Motor neuron (in vitro differentiated cells): Measurements from ENCODE around the gene PDE3A. TPM values are rescaled to one million over a fixed set of nuclear protein-coding genes. Genes with fewer than 3 reads are reported as not detected.
"Not testable (repeated sequence)": the region's sequence is repeated elsewhere in the genome, so short reads cannot be mapped to it uniquely, and the experiment has no call there.

Experiments
- ATAC-seq, 8 experiments: fragments of 200-7000 bp; cut with Tn5 transposase; replicated peaks in 6 of 8; 2 replicates each; pipeline ENCODE4 v1.8.0; 2021; ENCODE audit warnings: mild to moderate bottlenecking in 8 of 8, moderate library complexity in 8 of 8
- H3K27ac ChIP-seq, 2 donors: fragments of 250-450 bp; sonication (Bioruptor Pico); 2 replicates each; pipeline ENCODE4 v1.9.0; 2021; ENCODE audit warnings: antibody characterized with exemption in 2 of 2, mild to moderate bottlenecking in 2 of 2, moderate library complexity in 1 of 2
- H3K4me1 ChIP-seq, 2 donors: fragments of 250-450 bp; sonication (Bioruptor Pico); replicated peaks in 1 of 2; 2 replicates each; pipeline ENCODE4 v1.6.1; 2021; ENCODE audit warnings: antibody characterized with exemption in 2 of 2, mild to moderate bottlenecking in 2 of 2, moderate library complexity in 1 of 2
- H3K4me3 ChIP-seq, 5 donors: fragments of 250-450 bp; sonication (Bioruptor Pico); 2 replicates each; pipeline ENCODE4 v1.9.0; 2021; ENCODE audit warnings: antibody characterized with exemption in 5 of 5, mild to moderate bottlenecking in 5 of 5, moderate library complexity in 4 of 5
- WGBS, 10 experiments: fragments of 450-650 bp; shearing (Covaris generic); methylation state at CpG; one replicate each; pipeline ENCODE4 v1.0.0; 2022; 5-methylcytosine and 5-hydroxymethylcytosine counted together
- in situ Hi-C, 9 experiments: fragments of 400-800 bp; cut with MboI; loops; one replicate each; pipeline ENCODE4 v1.15.0; 2021; ENCODE audit warnings: low sequenced_read_pairs in 9 of 9, low pct_unique_long_range_greater_than_20kb in 2 of 9; ENCODE audit not compliant: unreplicated experiment in 9 of 9
- total RNA-seq, 8 experiments: library from RNA; unstranded; fragments of 300-600 nt; gene quantifications; 2 replicates each; pipeline versions ENCODE4 v1.2.3 to v1.2.4, GENCODE V29; 2022

Gene PDE3A
- total RNA-seq, 8 experiments from 2014 or later, result 0.41 to 18.7 (median 5.6) TPM

DNA sequence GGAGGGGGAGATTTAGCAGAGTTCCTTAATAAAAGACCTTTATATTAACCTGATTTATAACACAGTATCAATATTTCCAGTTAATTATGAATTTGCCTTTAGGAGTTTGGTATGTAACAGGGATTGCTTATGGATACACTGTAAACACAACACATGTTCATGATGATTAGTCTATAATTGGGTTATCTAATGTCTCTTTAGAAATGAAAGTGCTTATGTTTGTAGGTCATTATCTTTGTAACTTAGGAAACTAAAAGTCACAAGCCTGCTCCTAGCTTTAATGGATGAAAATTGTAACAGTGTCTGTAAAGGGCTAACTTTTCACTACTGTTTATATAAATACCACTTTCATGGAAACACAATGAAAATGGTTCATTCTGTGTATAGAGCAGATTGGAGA lies 9.4 kb downstream of the PDE3A start:
- H3K4me3 ChIP-seq, result no peak overlapping the region
- ATAC-seq, result no peak
- peaks cover 0 to 10% of the 10 kb centered on the region in 2 donors for H3K4me1 ChIP-seq
- H3K27ac ChIP-seq, result no peak overlapping the region
- in situ Hi-C loops, result no loop called here

DNA sequence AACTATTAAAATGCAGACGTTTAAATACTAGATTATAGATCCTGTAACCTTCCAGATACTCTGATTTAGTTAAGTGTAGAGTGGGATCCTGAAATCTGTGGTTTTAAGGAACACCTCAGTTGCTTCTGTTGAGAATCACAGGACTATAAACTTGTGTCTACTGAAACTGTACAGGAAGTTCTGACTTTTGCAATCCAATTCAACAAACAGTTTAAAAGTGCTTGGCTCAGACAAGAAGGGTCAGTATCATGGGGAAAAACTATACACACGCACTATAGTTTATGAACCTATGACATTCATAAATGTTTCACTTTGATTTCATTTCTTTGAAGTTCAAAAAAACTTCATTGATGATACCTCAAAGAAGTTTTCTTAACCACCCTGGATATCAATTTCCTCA lies 13.8 kb downstream of the PDE3A start:
- WGBS, 10 experiments, result 50 to 100% (median 76%) methylated on average over 1 to 2 of the region's 2 CpGs
- in situ Hi-C loops, result no loop called here
- Histone ChIP-seq H3K27ac (no peak overlapping the region), H3K4me3 (no peak overlapping the region), H3K4me1 (peaks cover 0 to 3% of the 10 kb centered on the region in 2 donors)
- no peak for ATAC-seq

DNA sequence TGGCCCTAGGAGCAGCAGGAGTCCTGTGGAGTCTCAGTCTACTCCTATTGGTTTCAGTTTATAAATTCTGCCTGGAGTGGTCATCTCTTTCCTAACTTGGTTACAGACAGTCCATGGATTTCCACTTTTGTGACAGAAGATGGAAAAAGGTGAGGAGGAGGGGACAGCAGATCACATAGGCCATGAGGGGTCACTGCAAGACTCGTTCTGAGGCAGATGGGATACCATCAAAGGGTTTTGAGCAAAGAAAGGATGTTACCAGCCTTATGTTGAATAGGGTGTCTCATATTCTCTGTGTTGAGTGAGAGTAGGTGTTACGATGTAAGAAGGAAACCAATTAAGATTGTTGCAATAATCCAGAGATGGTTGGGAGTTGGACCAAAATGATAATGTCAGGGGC lies 15.3 kb downstream of the PDE3A start:
- H3K27ac ChIP-seq, result no peak overlapping the region
- in situ Hi-C loops, result no loop called here
- 70 to 100% (median 95%) methylated on average over 1 to 2 of the region's 2 CpGs; no CpG with 5 or more reads in 1 of the 10 experiments for WGBS, 10 experiments
- H3K4me1 ChIP-seq, result peaks cover 0 to 3% of the 10 kb centered on the region in 2 donors
- ATAC-seq, result no peak
- no peak overlapping the region for H3K4me3 ChIP-seq

DNA sequence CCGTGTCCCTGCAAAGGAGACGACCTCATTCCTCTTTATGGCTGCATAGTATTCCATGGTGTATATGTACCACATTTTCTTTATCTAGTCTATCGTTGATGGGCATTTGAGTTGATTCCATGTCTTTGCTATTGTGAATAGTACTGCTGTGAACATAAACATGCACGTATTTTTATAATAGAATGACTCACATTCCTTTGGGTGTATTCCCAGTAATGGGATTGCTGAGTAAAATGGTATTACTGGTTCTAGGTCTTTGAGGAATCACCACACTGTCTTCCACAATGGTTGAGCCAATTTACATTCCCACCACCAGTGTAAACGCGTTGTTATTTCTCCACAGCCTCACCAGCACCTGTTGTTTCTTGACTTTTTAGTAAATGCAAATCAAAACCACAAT lies 16.5 kb downstream of the PDE3A start:
- ATAC-seq, in situ Hi-C loops, H3K4me1 ChIP-seq, H3K27ac ChIP-seq, H3K4me3 ChIP-seq: not testable (repeated sequence)
- 13 to 100% (median 84%) methylated on average over 1 to 6 of the region's 6 CpGs; no CpG with 5 or more reads in 1 of the 10 experiments for WGBS, 10 experiments

DNA sequence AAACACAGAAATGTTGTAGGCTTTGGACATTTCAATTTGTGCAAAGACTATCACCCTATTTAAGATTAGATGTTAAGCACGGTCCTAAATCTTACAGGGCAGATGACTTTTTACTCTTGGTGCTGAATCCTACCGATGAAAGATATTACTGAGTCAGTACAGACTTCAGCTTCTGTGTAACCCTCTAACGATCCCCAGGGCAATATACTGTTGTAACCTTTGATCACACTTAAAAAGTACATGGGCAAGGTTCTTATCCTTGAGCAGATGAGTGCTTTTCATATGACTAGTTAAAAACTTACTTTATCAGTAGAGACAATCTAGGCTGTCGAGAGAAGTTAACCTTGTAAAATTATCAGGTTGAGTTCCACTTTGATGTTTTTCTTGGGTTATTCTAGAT lies 22.5 kb downstream of the PDE3A start:
- 0 to 100% (median 82%) methylated on average over 1 to 3 of the region's 4 CpGs; no CpG with 5 or more reads in 1 of the 10 experiments for WGBS, 10 experiments
- Histone ChIP-seq H3K27ac (no peak overlapping the region), H3K4me1 (no peaks in the 10 kb centered on the region), H3K4me3 (no peak overlapping the region)
- in situ Hi-C loops, result no loop called here
- no peak for ATAC-seq

DNA sequence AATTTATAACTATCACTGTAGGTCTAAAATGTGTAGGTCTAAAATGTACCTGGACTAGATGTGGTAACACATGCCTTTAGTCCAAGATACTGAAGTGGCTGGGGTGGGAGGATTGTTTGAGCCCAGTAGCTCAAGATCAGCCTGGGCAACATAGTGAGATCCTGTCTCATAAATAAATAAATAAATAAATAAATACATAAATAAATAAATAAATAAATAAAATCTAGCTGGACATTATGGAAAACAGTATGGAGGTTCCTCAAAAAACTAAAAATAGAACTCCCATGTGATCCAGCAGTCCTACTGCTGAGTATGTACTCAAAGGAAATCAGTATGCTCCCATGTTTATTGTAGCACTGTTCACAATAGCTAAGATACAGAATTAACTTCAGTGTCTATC lies 24.0 kb downstream of the PDE3A start:
- Histone ChIP-seq H3K4me3 (no peak overlapping the region), H3K27ac (no peak overlapping the region), H3K4me1 (no peaks in the 10 kb centered on the region)
- ATAC-seq, result no peak
- in situ Hi-C loops, result no loop called here

DNA sequence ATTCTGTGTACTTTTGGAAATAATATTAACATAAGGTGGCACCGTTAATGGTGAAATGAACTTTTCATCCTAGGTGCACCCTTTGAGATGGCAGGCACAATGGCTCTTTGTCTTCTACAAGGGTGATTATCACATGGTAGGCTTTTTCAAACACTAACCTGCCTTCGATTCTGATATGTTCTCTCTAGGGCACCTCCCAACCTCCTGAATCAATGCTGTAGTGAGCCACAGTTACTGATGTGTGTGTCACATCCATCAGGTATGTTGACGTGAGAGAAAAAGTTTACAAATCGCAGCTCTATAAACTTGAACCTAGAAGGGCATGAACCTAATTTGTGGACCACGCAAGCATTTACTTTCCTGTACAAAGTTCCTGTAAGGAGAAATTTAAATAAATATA lies 25.4 kb downstream of the PDE3A start:
- 53 to 98% (median 88%) methylated on average over 2 to 5 of the region's 5 CpGs; no CpG with 5 or more reads in 1 of the 10 experiments for WGBS, 10 experiments
- in situ Hi-C loops, result no loop called here
- Histone ChIP-seq H3K27ac (no peak overlapping the region), H3K4me1 (no peaks in the 10 kb centered on the region), H3K4me3 (no peak overlapping the region)
- no peak for ATAC-seq

DNA sequence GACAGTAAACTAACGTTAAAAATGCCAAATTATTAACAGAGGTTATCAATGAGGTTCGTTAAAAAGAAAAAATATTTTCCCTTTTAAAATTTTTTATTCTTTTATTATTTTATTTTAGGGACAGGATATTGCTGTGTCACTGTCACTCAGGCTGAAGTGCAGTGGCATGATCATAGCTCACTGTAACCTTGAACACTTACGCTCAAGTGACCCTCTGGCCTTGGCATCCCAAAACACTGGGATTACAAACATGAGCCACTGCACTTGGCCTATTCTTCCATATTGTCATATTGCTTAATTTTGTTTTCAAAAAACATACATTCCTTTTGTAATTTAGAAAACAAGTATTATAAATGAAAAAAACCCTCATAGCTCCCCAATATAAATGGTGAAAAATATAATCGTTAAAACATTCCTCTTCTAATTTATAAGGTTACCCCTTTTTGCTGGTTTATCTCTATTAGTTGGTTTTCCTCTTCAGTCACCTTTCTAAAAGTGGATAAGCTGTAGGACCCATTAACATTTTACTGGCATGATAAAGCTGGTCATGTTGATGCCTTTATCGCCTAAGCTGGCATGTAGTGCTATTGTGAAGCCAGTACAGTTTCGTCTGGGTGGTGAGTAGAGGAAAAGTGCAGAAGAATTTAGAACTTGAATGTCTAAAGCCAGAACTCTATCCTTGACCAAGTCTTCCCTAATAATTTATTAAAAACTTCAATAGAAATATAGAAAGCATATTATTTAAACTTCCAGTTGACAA lies 27.6 kb downstream of the PDE3A start:
- Histone ChIP-seq H3K4me1 (no peaks in the 10 kb centered on the region), H3K27ac (no peak overlapping the region), H3K4me3 (no peak overlapping the region)
- 46 to 100% (median 95%) methylated on average over 1 to 6 of the region's 6 CpGs for WGBS, 10 experiments
- in situ Hi-C loops, result no loop called here
- no peak for ATAC-seq

DNA sequence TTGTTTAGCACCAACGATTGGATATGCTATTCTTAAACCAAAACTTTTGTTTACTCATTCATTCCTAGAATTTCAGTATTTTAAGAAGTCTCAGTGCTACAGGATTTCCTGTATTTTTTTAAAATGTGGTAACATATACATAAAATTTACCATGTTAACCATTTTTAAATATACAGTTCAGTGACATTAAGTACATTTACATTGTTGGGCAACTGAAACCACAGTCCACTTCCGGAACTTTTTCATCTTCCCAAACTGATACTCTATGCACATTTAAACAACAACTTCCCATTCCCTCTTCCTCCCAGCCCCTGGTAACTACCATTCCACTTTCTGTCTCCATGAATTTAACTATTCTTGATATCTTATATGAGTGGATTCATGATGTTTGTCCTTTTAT lies 30.3 kb downstream of the PDE3A start:
- 11 to 100% (median 88%) methylated on average over 1 to 2 of the region's 2 CpGs; no CpG with 5 or more reads in 1 of the 10 experiments for WGBS, 10 experiments
- Histone ChIP-seq H3K27ac (no peak overlapping the region), H3K4me1 (peaks cover 6 to 11% of the 10 kb centered on the region in 2 donors), H3K4me3 (no peak overlapping the region)
- no peak for ATAC-seq
- in situ Hi-C loops, result no loop called here

DNA sequence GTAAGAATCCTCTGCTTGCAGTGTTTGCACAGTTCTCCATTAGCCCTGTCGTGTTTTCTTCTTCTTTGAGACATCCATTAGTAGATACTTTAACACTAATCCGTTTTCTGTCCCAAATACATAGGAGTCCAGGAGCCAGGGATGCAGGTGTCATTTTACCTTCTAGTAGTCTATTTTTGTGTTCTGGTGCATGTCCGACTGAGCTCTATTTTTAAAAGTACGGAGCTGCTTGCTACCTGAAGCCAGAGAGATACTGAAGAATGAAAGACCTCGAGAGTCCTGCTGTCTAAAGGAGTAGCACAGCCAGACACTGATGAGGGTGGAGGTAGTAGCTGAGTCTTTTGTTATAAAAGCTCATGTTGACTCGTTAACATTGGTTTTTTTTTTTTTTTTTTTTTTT lies 31.7 kb downstream of the PDE3A start:
- Histone ChIP-seq H3K4me3 (no peak overlapping the region), H3K4me1 (peaks cover 6 to 11% of the 10 kb centered on the region in 2 donors), H3K27ac (no peak overlapping the region)
- WGBS, 10 experiments, result 47 to 98% (median 86%) methylated on average over 2 to 6 of the region's 6 CpGs
- ATAC-seq, result no peak
- in situ Hi-C loops, result no loop called here

DNA sequence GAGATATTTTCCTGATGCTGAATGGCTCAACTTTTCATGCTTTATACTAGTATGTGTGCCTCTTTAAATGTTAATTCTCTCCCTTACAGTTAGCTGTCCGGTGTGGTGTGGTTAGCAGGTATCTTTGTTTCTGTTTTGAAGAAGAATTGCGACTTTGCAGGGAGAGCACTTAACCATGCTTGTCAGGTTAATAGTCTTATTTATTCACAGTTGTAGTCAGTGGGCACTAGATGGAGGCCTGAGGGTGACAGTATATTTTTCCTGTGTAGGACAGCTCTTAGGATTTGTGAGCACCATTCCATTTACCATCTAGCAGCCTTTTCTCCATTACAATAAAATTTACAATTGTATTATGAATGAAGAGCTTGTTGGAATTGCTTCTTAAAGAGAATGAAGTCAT lies 34.9 kb downstream of the PDE3A start:
- H3K4me3 ChIP-seq, result no peak overlapping the region
- ATAC-seq, result peak in 5 of 8 experiments; percentile 74 to 100 (median 84)
- H3K27ac ChIP-seq, result no peak overlapping the region
- WGBS, 10 experiments, result 0 to 100% (median 50%) methylated on average over 1 to 2 of the region's 2 CpGs; no CpG with 5 or more reads in 2 of the 10 experiments
- in situ Hi-C loops, result no loop called here
- H3K4me1 ChIP-seq, result peaks cover 6 to 11% of the 10 kb centered on the region in 2 donors

DNA sequence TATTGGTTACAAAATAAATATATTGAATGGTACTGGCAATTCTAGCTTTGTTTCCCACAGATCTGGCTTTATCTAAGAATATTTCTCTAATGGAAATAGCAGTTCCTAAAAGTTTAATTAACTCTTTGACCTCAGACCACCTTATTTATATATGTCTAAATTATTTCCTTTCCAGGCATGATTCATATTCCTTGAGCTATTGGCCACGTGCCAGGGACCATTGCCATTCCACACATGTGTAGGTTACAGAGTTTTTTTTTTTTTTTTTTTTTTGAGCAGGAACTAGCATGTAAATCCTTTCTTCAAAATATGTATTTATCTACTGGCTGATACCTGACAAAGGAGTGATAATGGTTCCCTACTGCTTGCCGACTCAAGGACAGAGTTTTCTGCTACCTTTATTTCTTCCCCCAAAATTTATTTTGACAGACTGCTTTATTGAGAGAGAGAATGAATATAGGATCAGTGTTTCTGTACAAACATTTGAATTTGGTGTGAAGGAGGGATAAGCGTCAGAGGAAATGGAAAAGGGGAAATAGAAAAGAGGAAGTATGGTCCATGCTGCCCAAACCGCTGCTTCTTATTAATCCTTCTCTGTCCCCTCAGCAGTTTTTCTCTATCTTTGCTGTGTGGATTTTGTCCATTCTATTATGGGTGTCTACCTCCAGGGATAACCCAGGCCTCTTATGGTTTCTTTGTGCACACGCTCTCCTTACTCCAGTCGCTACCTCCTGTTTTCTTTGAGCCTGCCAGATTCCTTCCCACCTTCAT lies 36.4 kb downstream of the PDE3A start:
- Histone ChIP-seq H3K4me3 (no peak overlapping the region), H3K27ac (no peak overlapping the region), H3K4me1 (peaks cover 6 to 17% of the 10 kb centered on the region in 2 donors)
- no peak for ATAC-seq
- in situ Hi-C loops, result no loop called here
- WGBS, 10 experiments, result 68 to 100% (median 93%) methylated on average over 1 to 6 of the region's 6 CpGs

DNA sequence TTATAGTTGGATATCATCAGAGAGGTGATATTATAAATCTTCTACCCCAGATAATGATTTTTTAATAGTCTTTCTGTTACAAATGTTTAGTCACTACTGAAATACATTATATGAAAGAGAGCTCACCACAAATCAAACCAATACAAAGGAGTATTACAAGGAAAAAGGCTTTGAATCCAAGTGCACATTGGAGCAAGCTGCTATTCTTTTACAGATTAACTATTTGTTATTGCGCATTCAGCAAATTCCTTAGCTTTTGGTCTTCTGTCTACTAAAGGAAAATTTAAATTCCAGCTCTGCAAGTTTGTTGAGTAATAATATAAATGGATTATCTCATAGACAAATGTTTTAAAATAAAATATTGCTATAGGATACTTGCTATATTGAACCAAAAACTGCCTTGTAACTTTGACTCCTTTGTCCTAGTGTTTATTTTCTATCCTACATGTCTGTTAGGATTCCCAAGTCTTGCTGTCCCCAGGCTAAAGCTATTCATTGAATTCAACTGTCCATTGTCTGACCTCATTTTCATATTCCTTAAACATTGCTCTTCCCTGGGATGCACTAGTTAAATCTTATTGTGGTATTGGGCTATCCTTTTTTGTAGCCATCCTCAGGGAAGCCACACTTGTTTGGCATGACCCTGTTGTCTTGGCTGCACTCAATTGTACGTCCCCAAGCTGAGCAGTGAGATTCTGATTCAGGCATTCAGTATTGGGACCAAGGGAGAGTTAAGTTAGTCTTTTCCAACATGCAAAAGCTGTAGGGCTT lies 41.5 kb downstream of the PDE3A start:
- in situ Hi-C loops, result no loop called here
- ATAC-seq, result peak in 6 of 8 experiments; percentile 26 to 72 (median 64)
- WGBS, 10 experiments, result 0 to 78% (median 35%) methylated on average over 1 to 2 of the region's 2 CpGs; no CpG with 5 or more reads in 1 of the 10 experiments
- Histone ChIP-seq H3K4me1 (peaks cover 0 to 25% of the 10 kb centered on the region in 2 donors), H3K27ac (peak overlapping the region in 1 of 2 donors; percentile 69), H3K4me3 (no peak overlapping the region)
